ENCODE measurements around the gene WWOX. TPM values are rescaled to one million over a fixed set of nuclear protein-coding genes. Genes with fewer than 3 reads are reported as not detected.

Gene WWOX
- total RNA-seq, 2 experiments from 2014 or later = 19.1 to 23.7 TPM

GRCh38 chr16:78995441-78995840 lies 896.0 kb downstream of the WWOX start:
- Mint-ChIP-seq H3K27ac (no peak overlapping the region), H3K27me3 (no peaks in the 10 kb centered on the region), H3K4me1 (ENCODE audit: low read depth) (no peaks in the 10 kb centered on the region), H3K36me3 (ENCODE audit: low read depth) (peaks cover 1% of the 10 kb centered on the region), H3K9me3 (no peaks in the 10 kb centered on the region), H3K4me3 (no peak overlapping the region)
- DNase-seq (no peak), ATAC-seq (no peak)
- intact Hi-C loops (cut with micrococcal nuclease) = no loop called here
- TF ChIP-seq CTCF (IDR thresholded peaks at IDR 0.05) = no peak
- CTCF ChIA-PET = no interaction called here
- POLR2A ChIA-PET = no interaction called here

GRCh38 chr16:78996790-78997189 lies 897.3 kb downstream of the WWOX start:
- POLR2A ChIA-PET = no interaction called here

GRCh38 chr16:78998879-78999278 lies 899.4 kb downstream of the WWOX start:
- POLR2A ChIA-PET = no interaction called here
- Mint-ChIP-seq H3K4me1 (ENCODE audit: low read depth) (no peaks in the 10 kb centered on the region), H3K9me3 (no peaks in the 10 kb centered on the region), H3K27ac (no peak overlapping the region), H3K4me3 (no peak overlapping the region), H3K27me3 (no peaks in the 10 kb centered on the region), H3K36me3 (ENCODE audit: low read depth) (no peaks in the 10 kb centered on the region)
- intact Hi-C loops (cut with micrococcal nuclease) = no loop called here
- no peak for ATAC-seq
- TF ChIP-seq CTCF (IDR thresholded peaks at IDR 0.05) = no peak
- CTCF ChIA-PET = no interaction called here
- no peak for DNase-seq

More at GRCh38 chr16:78996790-78997189, 897.3 kb downstream of the WWOX start:
- H3K4me1 Mint-ChIP-seq (ENCODE audit: low read depth) = no peaks in the 10 kb centered on the region
- no peak overlapping the region for H3K27ac Mint-ChIP-seq
- peaks cover under 1% of the 10 kb centered on the region for H3K36me3 Mint-ChIP-seq (ENCODE audit: low read depth)
- CTCF ChIA-PET = no interaction called here
- ATAC-seq (no peak), DNase-seq (no peak)
- intact Hi-C loops (cut with micrococcal nuclease) = no loop called here
- no peaks in the 10 kb centered on the region for H3K27me3 Mint-ChIP-seq
- H3K9me3 Mint-ChIP-seq = no peaks in the 10 kb centered on the region
- H3K4me3 Mint-ChIP-seq = no peak overlapping the region
- no peak for TF ChIP-seq CTCF (IDR thresholded peaks at IDR 0.05)

GRCh38 chr16:79001156-79001967 lies 901.9 kb downstream of the WWOX start:
- H3K27ac Mint-ChIP-seq = no peak overlapping the region
- DNase-seq = no peak
- intact Hi-C loops (cut with micrococcal nuclease) = no loop called here
- no peaks in the 10 kb centered on the region for H3K27me3 Mint-ChIP-seq
- ChIA-PET CTCF (no interaction called here), POLR2A (interaction anchor here (0.8 kb wide), 1 partner anchor 9 kb away, joined by 3 read pairs; no protein-coding TSS in a partner anchor)
- H3K4me3 Mint-ChIP-seq = no peak overlapping the region
- TF ChIP-seq CTCF (IDR thresholded peaks at IDR 0.05) = no peak
- H3K4me1 Mint-ChIP-seq (ENCODE audit: low read depth) = no peaks in the 10 kb centered on the region
- ATAC-seq = no peak
- H3K9me3 Mint-ChIP-seq = no peaks in the 10 kb centered on the region
- H3K36me3 Mint-ChIP-seq (ENCODE audit: low read depth) = no peaks in the 10 kb centered on the region

GRCh38 chr16:79003026-79003609 lies 903.7 kb downstream of the WWOX start:
- H3K36me3 Mint-ChIP-seq (ENCODE audit: low read depth) = no peaks in the 10 kb centered on the region
- CTCF ChIA-PET = no interaction called here

More at GRCh38 chr16:79003026-79003609, 903.7 kb downstream of the WWOX start:
- Mint-ChIP-seq H3K27ac (no peak overlapping the region), H3K27me3 (no peaks in the 10 kb centered on the region), H3K9me3 (peaks cover 3% of the 10 kb centered on the region), H3K4me3 (no peak overlapping the region), H3K4me1 (ENCODE audit: low read depth) (peaks cover 10% of the 10 kb centered on the region)
- intact Hi-C loops (cut with micrococcal nuclease) = no loop called here
- POLR2A ChIA-PET = no interaction called here
- DNase-seq (no peak), ATAC-seq (no peak)
- no peak for TF ChIP-seq CTCF (IDR thresholded peaks at IDR 0.05)

Measured in activated CD8-positive, alpha-beta T cell treated with anti-CD3 and anti-CD28 coated beads for 36 hours (primary cell).